Prostate gland (tissue), 2 donors: ENCODE measurements around the gene CD101.

Experiments
- POLR2A ChIP-seq: fragments of 450-650 bp; IDR thresholded peaks from one replicate; pipeline ENCODE4 v1.6.1; 2016; ENCODE audit warnings: antibody characterized with exemption, mild to moderate bottlenecking
- POLR2AphosphoS5 ChIP-seq: sonication (generic); formaldehyde crosslinking; IDR thresholded peaks from one replicate; pipeline ENCODE4 v1.6.1; 2017; ENCODE audit warnings: antibody characterized with exemption
- TF ChIP-seq, protein P1 (sequence below), 4 experiments: fragments of 200-600 bp in 2 of 4; fragments of 450-650 bp in 2 of 4; sonication (generic) in 2 of 4; IDR thresholded peaks; 1 replicate in 3 of 4; 2 replicates in 1 of 4; pipeline ENCODE4 v1.5.1; 2016 to 2019; ENCODE audit warnings: antibody characterized with exemption in 4 of 4, mild to moderate bottlenecking in 2 of 4, moderate library complexity in 2 of 4

DNA sequence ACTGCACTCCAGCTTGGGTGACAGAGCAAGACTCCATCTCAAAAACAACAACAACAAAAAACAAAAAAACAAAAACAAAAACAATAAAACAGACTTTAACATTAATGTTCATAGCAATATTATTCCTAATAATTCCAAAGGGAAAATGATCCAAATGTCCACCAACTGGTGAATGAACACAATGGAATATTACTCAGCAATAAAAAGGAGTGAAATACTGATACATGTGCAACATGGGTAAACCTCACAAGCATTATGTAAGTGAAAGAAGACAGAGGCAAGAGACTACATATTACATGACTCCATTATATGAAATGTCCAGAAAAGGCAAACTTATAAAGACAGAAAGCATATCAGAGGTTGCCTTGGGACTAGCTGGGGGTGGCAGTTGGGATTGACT lies 52.5 kb downstream of the CD101 start:
- TF ChIP-seq, protein P1, sequence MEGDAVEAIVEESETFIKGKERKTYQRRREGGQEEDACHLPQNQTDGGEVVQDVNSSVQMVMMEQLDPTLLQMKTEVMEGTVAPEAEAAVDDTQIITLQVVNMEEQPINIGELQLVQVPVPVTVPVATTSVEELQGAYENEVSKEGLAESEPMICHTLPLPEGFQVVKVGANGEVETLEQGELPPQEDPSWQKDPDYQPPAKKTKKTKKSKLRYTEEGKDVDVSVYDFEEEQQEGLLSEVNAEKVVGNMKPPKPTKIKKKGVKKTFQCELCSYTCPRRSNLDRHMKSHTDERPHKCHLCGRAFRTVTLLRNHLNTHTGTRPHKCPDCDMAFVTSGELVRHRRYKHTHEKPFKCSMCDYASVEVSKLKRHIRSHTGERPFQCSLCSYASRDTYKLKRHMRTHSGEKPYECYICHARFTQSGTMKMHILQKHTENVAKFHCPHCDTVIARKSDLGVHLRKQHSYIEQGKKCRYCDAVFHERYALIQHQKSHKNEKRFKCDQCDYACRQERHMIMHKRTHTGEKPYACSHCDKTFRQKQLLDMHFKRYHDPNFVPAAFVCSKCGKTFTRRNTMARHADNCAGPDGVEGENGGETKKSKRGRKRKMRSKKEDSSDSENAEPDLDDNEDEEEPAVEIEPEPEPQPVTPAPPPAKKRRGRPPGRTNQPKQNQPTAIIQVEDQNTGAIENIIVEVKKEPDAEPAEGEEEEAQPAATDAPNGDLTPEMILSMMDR (IDR thresholded peaks at IDR 0.05): no peak
- no peak for TF ChIP-seq POLR2A
- TF ChIP-seq POLR2AphosphoS5: no peak
